ENCODE measurements around the gene MMP14. TPM values are rescaled to one million over a fixed set of nuclear protein-coding genes. Genes with fewer than 3 reads are reported as not detected.
A peak's percentile ranks its signal among the peaks of the same experiment; 100 is the strongest.
"Not testable (repeated sequence)": the region's sequence is repeated elsewhere in the genome, so short reads cannot be mapped to it uniquely, and the experiment has no call there.

Gene MMP14
- not detected for polyA plus RNA-seq

GRCh38 chr14:22836301-22837113 is at the start of gene MMP14:
Gene MMP14 (plus strand): TSS chr14:22836585. CDS start chr14:22836818, 233 bp downstream.
- peaks cover 16% of the 10 kb centered on the region for H3K27me3 Mint-ChIP-seq
- H3K27ac Mint-ChIP-seq, result peak within 1 kb of the TSS in 1 of 3 donors; percentile 18
- H3K4me3 Mint-ChIP-seq, result peak within 1 kb of the TSS; percentile 64 to 96 (median 74)
- peaks cover 5 to 6% (median 6%) of the 10 kb centered on the region in 3 donors for H3K4me1 Mint-ChIP-seq
- no peaks in the 10 kb centered on the region for H3K9me3 Mint-ChIP-seq
- peaks cover 2% of the 10 kb centered on the region for H3K36me3 Mint-ChIP-seq

- Mint-ChIP-seq H3K27me3 (no peaks in the 10 kb centered on the region), H3K4me3 (no peak overlapping the region), H3K9me3 (peaks cover 0 to 6% (median 0%) of the 10 kb centered on the region in 3 donors), H3K36me3 (no peaks in the 10 kb centered on the region), H3K4me1 (peaks cover 20 to 27% (median 21%) of the 10 kb centered on the region in 3 donors), H3K27ac (no peak overlapping the region)
Measured at GRCh38 chr14:22786685-22787084, 49.7 kb upstream of the MMP14 start.

- Mint-ChIP-seq H3K4me1 (peaks cover 32 to 45% (median 42%) of the 10 kb centered on the region in 3 donors), H3K36me3 (peaks cover 2% of the 10 kb centered on the region), H3K4me3 (peak overlapping the region in 2 of 4 donors; percentile 51 to 87), H3K27ac (peak overlapping the region in 2 of 3 donors; percentile 17 to 87), H3K9me3 (peaks cover 0 to 6% (median 0%) of the 10 kb centered on the region in 3 donors), H3K27me3 (no peaks in the 10 kb centered on the region)
Measured at GRCh38 chr14:22791301-22791700, 45.1 kb upstream of the MMP14 start.

GRCh38 chr14:22792158-22792557 is 44.2 kb upstream of the MMP14 start:
- H3K27ac Mint-ChIP-seq, result peak overlapping the region in 2 of 3 donors; percentile 57 to 84
- no peaks in the 10 kb centered on the region for H3K27me3 Mint-ChIP-seq
- peaks cover 37 to 46% (median 46%) of the 10 kb centered on the region in 3 donors for H3K4me1 Mint-ChIP-seq
- peak overlapping the region in 1 of 4 donors; percentile 18 for H3K4me3 Mint-ChIP-seq
- peaks cover 0 to 6% (median 0%) of the 10 kb centered on the region in 3 donors for H3K9me3 Mint-ChIP-seq
- H3K36me3 Mint-ChIP-seq, result peaks cover 2% of the 10 kb centered on the region

GRCh38 chr14:22793550-22793949 is 42.8 kb upstream of the MMP14 start:
- Mint-ChIP-seq H3K4me1 (peaks cover 37 to 50% (median 49%) of the 10 kb centered on the region in 3 donors), H3K27ac (peak overlapping the region in 2 of 3 donors; percentile 82 to 85)
- not testable (repeated sequence) for H3K36me3 Mint-ChIP-seq, H3K9me3 Mint-ChIP-seq, H3K27me3 Mint-ChIP-seq, H3K4me3 Mint-ChIP-seq

GRCh38 chr14:22793976-22794375 is 42.4 kb upstream of the MMP14 start:
- H3K4me1 Mint-ChIP-seq, result peaks cover 38 to 53% (median 53%) of the 10 kb centered on the region in 3 donors

GRCh38 chr14:22794551-22794951 is 41.8 kb upstream of the MMP14 start:
- Mint-ChIP-seq H3K4me3 (peak overlapping the region; percentile 30 to 90 (median 74)), H3K27me3 (no peaks in the 10 kb centered on the region), H3K36me3 (peaks cover 10% of the 10 kb centered on the region), H3K4me1 (peaks cover 37 to 54% (median 51%) of the 10 kb centered on the region in 3 donors), H3K27ac (peak overlapping the region; percentile 82 to 85 (median 85)), H3K9me3 (peaks cover 0 to 6% (median 0%) of the 10 kb centered on the region in 3 donors)

More at GRCh38 chr14:22793976-22794375, 42.4 kb upstream of the MMP14 start:
- H3K4me3 Mint-ChIP-seq, result peak overlapping the region in 2 of 4 donors; percentile 30 to 89
- no peaks in the 10 kb centered on the region for H3K27me3 Mint-ChIP-seq
- peaks cover 8% of the 10 kb centered on the region for H3K36me3 Mint-ChIP-seq
- H3K27ac Mint-ChIP-seq, result peak overlapping the region; percentile 82 to 85 (median 85)
- H3K9me3 Mint-ChIP-seq, result peaks cover 0 to 6% (median 0%) of the 10 kb centered on the region in 3 donors

GRCh38 chr14:22796087-22796707 is 40.2 kb upstream of the MMP14 start:
- peaks cover 10% of the 10 kb centered on the region for H3K36me3 Mint-ChIP-seq
- peaks cover 26 to 48% (median 47%) of the 10 kb centered on the region in 3 donors for H3K4me1 Mint-ChIP-seq
- peak overlapping the region in 2 of 4 donors; percentile 68 to 72 for H3K4me3 Mint-ChIP-seq
- no peaks in the 10 kb centered on the region for H3K27me3 Mint-ChIP-seq
- H3K9me3 Mint-ChIP-seq, result peaks cover 0 to 3% (median 0%) of the 10 kb centered on the region in 3 donors
- H3K27ac Mint-ChIP-seq, result peak overlapping the region; percentile 28 to 46 (median 40)

- Mint-ChIP-seq H3K36me3 (peaks cover 12% of the 10 kb centered on the region), H3K27ac (no peak overlapping the region), H3K4me3 (peak overlapping the region in 1 of 4 donors; percentile 70), H3K4me1 (peaks cover 23 to 46% (median 45%) of the 10 kb centered on the region in 3 donors), H3K27me3 (no peaks in the 10 kb centered on the region), H3K9me3 (no peaks in the 10 kb centered on the region)
Measured at GRCh38 chr14:22797017-22797917, 39.1 kb upstream of the MMP14 start.

- Mint-ChIP-seq H3K4me1 (peaks cover 35 to 56% (median 56%) of the 10 kb centered on the region in 3 donors), H3K27ac (no peak overlapping the region), H3K36me3 (peaks cover 12% of the 10 kb centered on the region), H3K9me3 (no peaks in the 10 kb centered on the region), H3K27me3 (peaks cover 2% of the 10 kb centered on the region), H3K4me3 (no peak overlapping the region)
Measured at GRCh38 chr14:22798528-22798927, 37.9 kb upstream of the MMP14 start.

GRCh38 chr14:22800346-22800745 is 36.0 kb upstream of the MMP14 start:
- Mint-ChIP-seq H3K4me3 (peak overlapping the region in 1 of 4 donors; percentile 57), H3K36me3 (peaks cover 9% of the 10 kb centered on the region), H3K27me3 (peaks cover 2% of the 10 kb centered on the region), H3K4me1 (peaks cover 34 to 63% (median 61%) of the 10 kb centered on the region in 3 donors), H3K9me3 (peaks cover 0 to 1% (median 0%) of the 10 kb centered on the region in 3 donors), H3K27ac (peak overlapping the region in 1 of 3 donors; percentile 2)

GRCh38 chr14:22801716-22802115 is 34.7 kb upstream of the MMP14 start:
- H3K27me3 Mint-ChIP-seq, result peaks cover 2% of the 10 kb centered on the region
- peak overlapping the region in 1 of 4 donors; percentile 38 for H3K4me3 Mint-ChIP-seq
- peaks cover 9% of the 10 kb centered on the region for H3K36me3 Mint-ChIP-seq
- H3K4me1 Mint-ChIP-seq, result peaks cover 31 to 55% (median 54%) of the 10 kb centered on the region in 3 donors
- no peak overlapping the region for H3K27ac Mint-ChIP-seq
- H3K9me3 Mint-ChIP-seq, result peaks cover 0 to 3% (median 0%) of the 10 kb centered on the region in 3 donors

GRCh38 chr14:22802860-22803686 is 33.3 kb upstream of the MMP14 start:
- Mint-ChIP-seq H3K27me3 (peaks cover 2% of the 10 kb centered on the region), H3K36me3 (peaks cover 9% of the 10 kb centered on the region), H3K4me3 (peak overlapping the region; percentile 52 to 95 (median 65)), H3K27ac (peak overlapping the region; percentile 59 to 93 (median 68)), H3K4me1 (peaks cover 35 to 58% (median 55%) of the 10 kb centered on the region in 3 donors), H3K9me3 (peaks cover 0 to 3% (median 2%) of the 10 kb centered on the region in 3 donors)
